Testis (tissue), 3 donors: ENCODE results near the gene TTLL7. TPM values are rescaled to one million over a fixed set of nuclear protein-coding genes. Genes with fewer than 3 reads are reported as not detected.
A peak's percentile ranks its signal among the peaks of the same experiment; 100 is the strongest.

Experiments used
- DNase-seq: peaks from one replicate; pipeline ENCODE4 v3.0.0-alpha.2; 2019
- H3K27ac ChIP-seq, 2 donors: fragments of 200-600 bp; sonication (generic); one replicate each; pipeline ENCODE4 v1.5.1; 2019
- H3K27me3 ChIP-seq: fragments of 200-600 bp; sonication (generic); one replicate; pipeline ENCODE4 v1.5.1; 2019
- H3K36me3 ChIP-seq: fragments of 200-600 bp; sonication (generic); one replicate; pipeline ENCODE4 v1.5.1; 2017; ENCODE audit warnings: low read depth; ENCODE audit errors: missing control alignments
- H3K4me1 ChIP-seq: fragments of 200-600 bp; sonication (generic); one replicate; pipeline ENCODE4 v1.5.1; 2019
- H3K4me3 ChIP-seq, 2 donors: fragments of 200-600 bp; sonication (generic); one replicate each; pipeline ENCODE4 v1.5.1; 2017 to 2019
- H3K9me3 ChIP-seq: fragments of 200-600 bp; sonication (generic); one replicate; pipeline ENCODE4 v1.5.1; 2017
- POLR2A ChIP-seq: fragments of 450-650 bp; IDR thresholded peaks from one replicate; pipeline ENCODE4 v1.6.1; 2017; ENCODE audit warnings: antibody characterized with exemption, mild to moderate bottlenecking, moderate library complexity
- WGBS, 2 donors: methylation state at CpG; one replicate each; pipeline ENCODE4 v1.1.5; 2018; 5-methylcytosine and 5-hydroxymethylcytosine counted together
- intact Hi-C: fragments of 100-400 bp; cut with DNase I; formaldehyde crosslinking; loops from one replicate; pipeline ENCODE4 v1.15.1; 2023; ENCODE audit warnings: low total_unique reads
- polyA plus RNA-seq: library from polyadenylated mRNA; stranded (reverse); fragments of 350-450 nt; fragmentation: Illumina TruSeq; extraction: RNeasy Lipid Tissue Mini Kit (QIAGEN cat#74804); gene quantifications from one replicate; pipeline ENCODE4 v1.2.3, GENCODE V29; 2014; ENCODE audit warnings: low read depth, low replicate concordance; ENCODE audit not compliant: insufficient read depth
- total RNA-seq, 2 donors: library from RNA; depleted of rRNA; stranded (reverse); fragments of >200 nt; gene quantifications; one replicate each; pipeline ENCODE4 v1.2.3, GENCODE V29; 2016
- TF ChIP-seq, protein P1 (sequence below), 3 experiments: fragments of 450-650 bp in 2 of 3; fragments of 200-600 bp in 1 of 3; sonication (generic) in 1 of 3; IDR thresholded peaks; one replicate each; pipeline ENCODE4 v1.5.1; 2016 to 2019; ENCODE audit warnings: antibody characterized with exemption in 3 of 3, mild to moderate bottlenecking in 2 of 3, moderate library complexity in 1 of 3

Gene TTLL7
- total and polyA plus RNA-seq, 3 donors from 2014 or later = 22.4 to 35.2 (median 28.6) TPM

DNA sequence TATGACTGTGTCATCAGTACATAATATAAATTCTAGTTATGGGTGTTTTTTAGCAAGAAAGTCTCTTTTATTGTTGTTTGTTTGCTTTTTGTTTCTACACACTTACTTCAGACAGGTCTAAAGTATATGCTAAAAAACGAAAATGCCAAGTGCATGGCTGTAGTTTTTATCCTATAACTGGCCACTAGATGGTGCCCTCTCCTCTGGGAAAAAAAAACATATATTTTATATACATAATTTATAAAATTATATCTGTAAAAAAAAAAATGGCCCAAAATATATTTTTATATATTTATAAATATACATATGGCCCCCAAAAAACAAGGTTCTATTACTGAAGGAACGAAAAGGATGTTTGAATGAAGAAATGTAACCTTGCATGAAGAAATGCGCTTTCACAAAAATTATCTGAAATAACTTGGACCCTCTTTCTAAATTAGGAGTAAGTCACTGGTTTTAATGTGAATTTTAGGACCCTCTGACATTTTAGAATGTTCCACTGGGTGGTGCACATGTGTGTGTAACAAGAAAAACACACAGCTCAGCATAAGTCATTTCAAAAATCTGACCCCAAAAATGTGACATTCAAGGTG lies 93.5 kb downstream of the TTLL7 start:
- H3K36me3 ChIP-seq = no peaks in the 10 kb centered on the region
- 57 to 63% methylated on average over 3 of the region's 3 CpGs for WGBS, 2 donors
- no peak overlapping the region for H3K4me3 ChIP-seq
- no peaks in the 10 kb centered on the region for H3K27me3 ChIP-seq
- H3K4me1 ChIP-seq = no peaks in the 10 kb centered on the region
- intact Hi-C loops = no loop called here
- no peak for TF ChIP-seq POLR2A
- TF ChIP-seq, protein P1, sequence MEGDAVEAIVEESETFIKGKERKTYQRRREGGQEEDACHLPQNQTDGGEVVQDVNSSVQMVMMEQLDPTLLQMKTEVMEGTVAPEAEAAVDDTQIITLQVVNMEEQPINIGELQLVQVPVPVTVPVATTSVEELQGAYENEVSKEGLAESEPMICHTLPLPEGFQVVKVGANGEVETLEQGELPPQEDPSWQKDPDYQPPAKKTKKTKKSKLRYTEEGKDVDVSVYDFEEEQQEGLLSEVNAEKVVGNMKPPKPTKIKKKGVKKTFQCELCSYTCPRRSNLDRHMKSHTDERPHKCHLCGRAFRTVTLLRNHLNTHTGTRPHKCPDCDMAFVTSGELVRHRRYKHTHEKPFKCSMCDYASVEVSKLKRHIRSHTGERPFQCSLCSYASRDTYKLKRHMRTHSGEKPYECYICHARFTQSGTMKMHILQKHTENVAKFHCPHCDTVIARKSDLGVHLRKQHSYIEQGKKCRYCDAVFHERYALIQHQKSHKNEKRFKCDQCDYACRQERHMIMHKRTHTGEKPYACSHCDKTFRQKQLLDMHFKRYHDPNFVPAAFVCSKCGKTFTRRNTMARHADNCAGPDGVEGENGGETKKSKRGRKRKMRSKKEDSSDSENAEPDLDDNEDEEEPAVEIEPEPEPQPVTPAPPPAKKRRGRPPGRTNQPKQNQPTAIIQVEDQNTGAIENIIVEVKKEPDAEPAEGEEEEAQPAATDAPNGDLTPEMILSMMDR (IDR thresholded peaks at IDR 0.05) = peak in 2 of 3 experiments; percentile 35 to 75
- DNase-seq = no peak
- no peak overlapping the region for H3K27ac ChIP-seq
- no peaks in the 10 kb centered on the region for H3K9me3 ChIP-seq

DNA sequence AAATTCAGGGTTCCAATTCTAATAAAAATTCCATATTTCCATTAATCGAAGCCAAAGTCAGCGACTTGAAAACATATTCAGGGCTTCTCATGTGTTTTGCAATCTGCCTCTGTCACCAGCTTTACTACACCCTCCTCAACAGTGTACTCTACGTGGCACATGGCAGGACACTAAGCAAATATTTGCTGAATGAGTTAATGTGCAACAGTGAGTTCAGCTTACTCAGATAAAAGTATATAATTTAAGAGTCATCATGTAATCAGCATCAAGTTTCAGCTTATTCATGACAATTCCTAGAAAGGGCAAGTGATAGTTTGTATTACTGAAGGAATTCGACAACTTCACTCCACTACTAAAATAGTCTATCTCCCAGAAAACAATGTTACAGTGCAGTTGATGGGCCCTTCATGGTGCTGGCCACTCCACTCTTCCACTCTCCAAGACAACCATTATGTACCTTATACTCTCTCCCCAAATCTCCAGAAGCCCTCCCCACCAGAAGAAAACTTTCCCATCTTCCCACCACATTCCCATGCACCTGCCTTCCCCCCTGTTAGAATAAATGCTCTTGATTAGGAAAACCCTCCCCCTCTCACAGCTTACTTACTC lies 97.3 kb downstream of the TTLL7 start:
- Histone ChIP-seq H3K9me3 (no peaks in the 10 kb centered on the region), H3K27me3 (no peaks in the 10 kb centered on the region), H3K27ac (no peak overlapping the region), H3K36me3 (no peaks in the 10 kb centered on the region), H3K4me3 (no peak overlapping the region), H3K4me1 (no peaks in the 10 kb centered on the region)
- 77 to 78% methylated on average over 4 of the region's 4 CpGs for WGBS, 2 donors
- intact Hi-C loops = no loop called here
- no peak for DNase-seq
- TF ChIP-seq, protein P1 (IDR thresholded peaks at IDR 0.05) = no peak
- no peak for TF ChIP-seq POLR2A

DNA sequence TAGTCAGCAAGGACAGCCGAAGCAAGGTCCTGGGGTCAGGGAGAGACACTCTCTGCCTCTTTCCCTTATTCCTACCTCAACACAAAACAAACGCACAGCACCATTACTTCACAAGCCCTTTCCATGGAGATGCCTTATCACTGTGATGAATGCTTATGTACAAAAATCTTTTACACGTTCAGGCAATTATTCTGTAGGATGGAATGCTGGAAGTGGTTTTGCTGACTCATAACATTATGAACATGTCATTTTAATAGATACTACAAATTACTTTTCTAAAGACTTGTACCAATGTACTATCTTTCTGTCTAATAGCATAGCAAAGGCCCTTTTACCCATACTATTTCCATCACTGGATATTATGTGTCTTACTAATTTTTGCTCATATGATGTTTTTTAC lies 98.4 kb downstream of the TTLL7 start:
- no peak for DNase-seq
- Histone ChIP-seq H3K4me1 (no peaks in the 10 kb centered on the region), H3K36me3 (no peaks in the 10 kb centered on the region), H3K27ac (no peak overlapping the region), H3K27me3 (no peaks in the 10 kb centered on the region), H3K4me3 (no peak overlapping the region), H3K9me3 (no peaks in the 10 kb centered on the region)
- TF ChIP-seq, protein P1 (IDR thresholded peaks at IDR 0.05) = no peak
- TF ChIP-seq POLR2A = no peak
- WGBS, 2 donors = 83 to 85% methylated on average over 3 of the region's 3 CpGs
- intact Hi-C loops = no loop called here

DNA sequence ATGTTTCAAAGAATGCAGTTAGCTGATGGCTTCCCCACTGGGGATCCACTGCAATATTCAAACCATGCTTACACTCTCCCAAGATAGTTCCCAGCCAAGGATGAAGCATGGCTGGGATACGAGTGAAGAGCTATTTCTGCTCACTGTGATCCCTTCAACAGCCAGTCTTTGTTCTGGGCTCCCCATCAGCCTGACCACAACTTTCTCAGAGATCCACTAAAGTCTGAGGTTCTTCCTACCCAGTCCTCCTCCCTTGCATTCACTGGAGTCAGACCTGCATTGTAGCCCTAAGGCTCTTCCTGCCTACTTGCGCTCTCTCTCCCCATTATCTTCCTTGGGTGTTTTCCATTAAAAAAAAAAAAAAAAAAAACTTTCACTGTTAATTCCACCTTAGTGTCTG lies 101.4 kb downstream of the TTLL7 start:
- TF ChIP-seq POLR2A = no peak
- TF ChIP-seq, protein P1 (IDR thresholded peaks at IDR 0.05) = no peak
- Histone ChIP-seq H3K4me1 (no peaks in the 10 kb centered on the region), H3K4me3 (no peak overlapping the region), H3K27me3 (no peaks in the 10 kb centered on the region), H3K27ac (no peak overlapping the region), H3K36me3 (no peaks in the 10 kb centered on the region), H3K9me3 (no peaks in the 10 kb centered on the region)
- DNase-seq = no peak
- WGBS, 2 donors = 90 to 94% methylated on average over 2 of the region's 2 CpGs
- intact Hi-C loops = no loop called here

DNA sequence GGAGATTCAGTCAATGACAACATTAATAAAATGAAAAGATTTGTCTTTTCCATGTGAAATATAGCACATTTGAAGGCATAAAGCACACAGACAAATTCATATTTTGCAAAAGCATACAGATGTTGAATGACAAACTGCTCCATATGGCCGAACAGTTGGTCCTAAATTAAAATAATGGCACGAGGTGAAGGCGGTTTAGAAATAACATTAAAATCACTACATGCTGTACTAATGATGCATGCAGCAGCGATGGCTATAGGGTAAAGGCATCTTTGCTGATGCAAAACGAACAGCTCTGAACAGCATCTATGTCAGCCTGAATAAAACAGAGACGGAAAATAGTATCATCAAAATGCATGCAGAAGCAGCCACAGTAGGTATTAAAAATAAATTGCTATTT lies 102.6 kb downstream of the TTLL7 start:
- H3K9me3 ChIP-seq = no peaks in the 10 kb centered on the region
- no peak for TF ChIP-seq POLR2A
- H3K4me3 ChIP-seq = no peak overlapping the region
- no peak overlapping the region for H3K27ac ChIP-seq
- no peaks in the 10 kb centered on the region for H3K27me3 ChIP-seq
- no peaks in the 10 kb centered on the region for H3K36me3 ChIP-seq
- H3K4me1 ChIP-seq = no peaks in the 10 kb centered on the region
- DNase-seq = no peak
- 89 to 91% methylated on average over 6 of the region's 6 CpGs for WGBS, 2 donors
- intact Hi-C loops = no loop called here
